HG03342 (cell line): ENCODE data around the gene REXO4.
"Not testable (repeated sequence)": the region's sequence is repeated elsewhere in the genome, so short reads cannot be mapped to it uniquely, and the experiment has no call there.

Experiments used
- ATAC-seq: cut with Tn5 transposase; IDR thresholded peaks from one replicate; pipeline ENCODE4 v1.9.1; 2021; ENCODE audit warnings: mild to moderate bottlenecking, moderate library complexity; ENCODE audit not compliant: unreplicated experiment

Gene REXO4

DNA sequence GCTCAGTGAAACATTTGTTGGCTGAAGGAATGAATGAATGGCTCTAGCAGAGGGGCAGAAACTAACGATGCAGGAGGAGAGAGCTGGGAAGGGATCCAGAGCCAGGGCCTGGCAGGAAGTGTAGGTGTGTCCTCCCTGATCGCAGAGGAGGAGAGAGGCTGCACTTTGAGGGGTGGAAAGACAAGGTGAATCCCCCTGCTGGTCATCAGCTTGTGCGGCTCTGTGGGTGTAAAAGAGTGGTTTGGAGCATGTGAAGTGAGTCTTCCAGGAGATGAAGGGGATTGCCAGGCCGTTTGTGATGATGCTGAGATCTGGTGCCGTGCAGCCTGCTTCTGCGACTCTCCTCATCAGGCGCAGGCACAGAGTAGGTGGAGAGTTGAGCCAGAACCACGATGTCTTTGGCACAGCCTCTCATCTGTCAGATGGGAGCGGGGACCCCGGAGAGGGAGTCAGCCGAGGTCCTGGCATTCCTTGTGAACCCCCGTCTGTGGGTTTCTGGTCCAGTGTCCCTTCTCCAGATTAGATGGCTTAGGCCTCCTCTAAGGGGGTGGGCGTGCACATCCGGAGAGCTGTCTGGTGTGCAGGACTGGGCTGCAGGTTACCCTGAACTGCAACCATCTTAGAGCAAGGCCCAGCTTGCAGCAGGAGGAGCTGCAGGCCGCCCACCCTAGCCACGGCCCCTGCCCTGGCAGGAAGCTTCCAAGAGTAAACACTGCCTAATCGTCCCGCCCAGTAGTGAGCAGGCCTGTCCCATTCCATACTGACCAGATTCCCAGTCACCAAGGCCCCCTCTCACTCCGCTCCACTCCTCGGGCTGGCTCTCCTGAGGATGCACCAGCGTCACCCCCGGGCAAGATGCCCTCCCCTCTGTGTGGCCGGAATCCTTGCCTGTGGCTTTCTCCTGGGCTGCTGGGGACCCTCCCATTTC, 4.1 kb upstream of the REXO4 start, which contains the start of gene ADAMTS13:
Gene ADAMTS13 (plus strand): TSS at position 753 of the 928 bp plus-strand sequence. CDS start 77 bp downstream, at position 830.
- ATAC-seq = no peak

DNA sequence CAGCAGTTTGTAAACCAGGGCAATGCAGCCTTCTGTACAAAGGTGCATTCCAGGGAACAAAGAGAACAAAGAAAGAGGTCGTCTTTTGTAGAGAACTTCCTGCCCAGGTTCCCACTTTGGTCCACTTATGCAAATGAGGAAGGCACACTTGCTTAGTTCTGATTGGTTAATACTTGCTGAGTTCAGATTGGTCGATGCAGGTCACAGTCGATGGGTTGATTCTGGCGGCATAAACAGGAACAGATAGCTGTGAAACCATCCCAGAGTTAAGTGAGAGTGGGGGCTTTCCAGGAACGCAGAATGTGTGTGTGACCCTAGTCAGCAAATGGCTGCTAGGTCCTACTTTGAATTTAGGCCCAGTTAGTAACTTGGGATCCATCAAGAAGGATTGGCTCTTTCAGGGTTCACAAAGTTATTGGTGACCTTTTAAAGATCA, 2.6 kb upstream of the REXO4 start:
- no peak for ATAC-seq

DNA sequence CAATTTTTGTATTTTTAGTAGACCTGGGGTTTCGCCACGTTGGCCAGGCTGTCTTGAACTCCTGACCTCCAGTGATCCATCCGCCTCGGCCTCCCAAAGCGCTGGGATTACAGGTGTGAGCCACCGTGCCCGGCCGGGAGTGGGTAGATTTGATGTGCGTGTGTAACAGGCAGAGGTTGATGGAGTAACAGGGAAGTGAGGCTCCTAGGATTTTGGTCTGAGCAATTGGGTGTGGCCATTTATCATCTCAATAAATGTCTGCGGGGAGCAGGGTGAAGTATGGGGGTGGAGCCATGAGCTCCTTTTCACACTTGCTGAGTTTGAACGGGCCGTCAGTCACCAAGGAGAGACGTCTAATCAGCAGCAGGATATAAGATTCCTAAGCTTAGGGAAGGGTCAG, 1.2 kb upstream of the REXO4 start:
- no peak for ATAC-seq

DNA sequence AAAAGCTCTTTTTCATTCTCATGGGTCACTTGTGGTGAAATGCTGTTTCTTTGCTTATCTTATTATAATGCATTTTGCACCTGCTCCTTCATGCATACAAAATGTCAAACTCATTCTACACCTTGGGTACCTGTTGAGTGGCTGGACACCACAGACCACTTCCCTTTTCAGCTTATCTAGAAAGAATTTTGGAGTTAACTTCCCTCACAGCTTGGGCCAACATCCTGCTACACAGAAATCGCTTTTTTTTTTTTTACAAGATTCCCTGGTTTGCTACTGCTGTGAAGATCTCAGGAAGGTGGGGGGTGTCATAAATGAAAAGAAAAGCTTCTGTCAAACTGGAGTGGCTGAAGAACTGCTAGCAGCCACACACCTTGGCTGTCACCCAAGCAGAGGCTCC, 2.6 kb downstream of the REXO4 start:
- no peak for ATAC-seq

DNA sequence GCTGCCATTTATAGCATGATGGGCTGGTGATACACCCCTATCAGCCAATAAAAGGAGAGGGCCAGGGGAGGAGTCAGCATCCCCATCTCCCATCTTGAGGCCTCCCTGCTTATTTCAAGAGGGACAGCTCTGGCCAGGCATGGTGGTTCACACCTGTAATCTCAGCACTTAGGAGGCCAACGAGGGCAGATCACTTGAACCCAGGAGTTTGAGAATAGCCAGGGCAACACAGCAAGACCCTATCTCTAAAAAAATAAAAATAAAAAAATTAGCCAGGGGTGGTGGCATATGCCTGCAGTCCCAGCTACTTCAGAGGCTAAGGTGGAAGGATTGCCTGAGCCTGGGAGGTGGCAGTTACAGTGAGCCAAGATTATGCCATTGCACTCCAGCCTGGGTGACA, 9.8 kb downstream of the REXO4 start:
- no peak for ATAC-seq

DNA sequence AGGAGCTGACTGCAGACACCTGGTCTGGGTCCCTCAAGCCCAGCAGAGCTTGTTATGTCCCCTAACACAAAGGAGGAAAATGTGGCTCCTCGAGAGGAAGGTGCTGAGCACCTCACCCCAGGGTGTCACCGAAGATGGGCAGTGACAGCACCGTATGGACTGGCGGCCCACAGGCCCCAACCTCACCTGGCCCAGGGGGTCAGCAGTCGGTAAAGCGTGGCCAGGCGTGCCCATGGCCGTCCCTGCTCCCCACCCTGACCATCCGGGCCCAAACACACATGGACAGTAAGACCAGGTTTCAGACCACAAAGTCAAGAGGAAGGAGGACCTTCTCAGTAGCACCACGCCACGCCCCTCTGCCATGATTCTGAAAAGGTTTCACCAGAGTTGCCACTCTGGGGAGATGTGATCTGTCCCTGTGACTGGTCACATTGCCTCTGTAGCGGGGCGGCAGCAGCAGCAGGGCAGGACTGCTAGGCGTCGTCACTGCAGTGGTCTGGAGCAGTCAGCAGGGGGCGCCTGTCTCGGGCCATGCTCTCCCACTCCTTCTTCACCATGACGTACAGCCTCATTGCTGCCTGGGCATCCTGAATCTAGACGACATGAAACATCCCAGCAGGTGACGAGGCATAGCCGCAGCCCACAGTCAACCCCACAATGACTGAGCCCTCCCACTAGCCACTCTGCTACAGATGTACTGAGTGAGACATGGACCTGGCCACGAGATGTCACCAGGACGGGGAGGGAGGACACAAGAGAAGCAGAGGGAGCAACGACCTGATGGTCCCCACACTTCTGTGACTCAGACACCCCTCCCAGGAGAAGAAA, 11.1 kb downstream of the REXO4 start:
- peak; percentile 68 for ATAC-seq

DNA sequence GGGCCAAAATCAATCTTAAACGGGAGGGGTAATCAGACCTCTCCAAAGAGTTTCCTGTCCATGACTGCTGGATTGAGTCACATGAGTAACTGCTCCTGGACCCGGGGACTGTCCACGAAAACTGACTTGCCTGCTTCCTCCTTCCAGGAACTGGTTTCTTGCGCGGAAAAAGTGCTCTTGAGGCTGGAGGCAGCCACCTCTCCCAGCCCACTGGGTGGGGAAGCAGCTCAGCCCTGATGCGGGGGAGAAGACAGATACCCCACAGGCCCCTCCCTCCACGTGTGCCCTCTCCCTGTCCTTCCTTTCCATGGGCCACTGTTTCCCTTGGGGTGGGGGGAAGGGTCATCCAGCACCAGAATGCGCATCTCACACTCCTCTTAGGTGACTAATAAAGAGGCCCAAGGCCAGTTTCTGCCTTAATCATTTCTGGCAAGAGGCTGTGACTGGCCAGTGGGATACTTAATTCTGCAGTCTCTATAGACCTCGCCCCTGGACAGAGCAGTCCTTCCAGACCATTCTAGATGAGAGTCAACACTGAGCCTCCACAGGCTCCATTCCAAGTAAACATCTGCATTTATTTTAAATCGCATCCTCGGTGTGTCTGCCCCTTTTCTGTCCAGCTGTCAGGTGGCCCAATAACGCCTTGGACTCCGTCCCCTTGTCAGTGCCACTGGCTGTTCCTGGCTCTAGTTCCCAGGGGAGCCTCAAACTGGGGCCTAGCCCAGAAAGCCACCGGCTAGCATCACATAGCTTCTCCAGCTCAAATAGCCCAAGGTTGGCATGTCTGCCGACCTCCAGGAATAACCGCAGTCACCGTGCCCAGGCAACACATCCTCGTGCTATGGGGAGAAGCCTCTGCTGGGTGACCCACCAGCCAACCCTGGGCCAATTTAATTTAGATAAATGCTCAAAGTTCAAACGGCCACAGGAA, 12.0 kb downstream of the REXO4 start:
- no peak for ATAC-seq

DNA sequence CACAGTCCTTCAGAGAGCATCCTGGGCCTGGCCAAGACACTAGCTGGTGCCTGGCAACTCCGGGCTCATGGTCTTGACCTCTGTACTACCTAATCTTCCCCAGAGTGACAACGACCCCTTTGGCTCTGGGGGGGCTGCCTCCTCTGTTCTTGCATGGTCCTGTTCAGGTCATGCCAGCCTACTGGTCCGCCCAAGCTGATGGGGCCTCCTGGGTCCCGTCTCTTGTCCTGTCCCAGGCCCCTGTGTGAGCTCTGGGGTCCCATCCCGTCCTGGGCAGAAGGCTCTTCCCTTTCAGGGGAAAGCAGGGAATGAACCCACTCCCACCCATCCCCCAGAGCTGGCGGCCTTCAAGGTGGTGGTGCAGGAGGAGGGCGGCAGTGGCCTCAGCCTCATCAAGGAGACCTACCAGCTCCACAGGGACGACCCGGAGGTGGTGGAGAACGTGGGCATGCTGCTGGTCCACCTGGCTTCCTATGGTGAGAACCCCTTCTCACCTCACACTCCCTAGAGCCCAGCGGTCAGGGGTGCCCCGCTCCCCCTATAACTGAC, 13.3 kb downstream of the REXO4 start:
- no peak for ATAC-seq

DNA sequence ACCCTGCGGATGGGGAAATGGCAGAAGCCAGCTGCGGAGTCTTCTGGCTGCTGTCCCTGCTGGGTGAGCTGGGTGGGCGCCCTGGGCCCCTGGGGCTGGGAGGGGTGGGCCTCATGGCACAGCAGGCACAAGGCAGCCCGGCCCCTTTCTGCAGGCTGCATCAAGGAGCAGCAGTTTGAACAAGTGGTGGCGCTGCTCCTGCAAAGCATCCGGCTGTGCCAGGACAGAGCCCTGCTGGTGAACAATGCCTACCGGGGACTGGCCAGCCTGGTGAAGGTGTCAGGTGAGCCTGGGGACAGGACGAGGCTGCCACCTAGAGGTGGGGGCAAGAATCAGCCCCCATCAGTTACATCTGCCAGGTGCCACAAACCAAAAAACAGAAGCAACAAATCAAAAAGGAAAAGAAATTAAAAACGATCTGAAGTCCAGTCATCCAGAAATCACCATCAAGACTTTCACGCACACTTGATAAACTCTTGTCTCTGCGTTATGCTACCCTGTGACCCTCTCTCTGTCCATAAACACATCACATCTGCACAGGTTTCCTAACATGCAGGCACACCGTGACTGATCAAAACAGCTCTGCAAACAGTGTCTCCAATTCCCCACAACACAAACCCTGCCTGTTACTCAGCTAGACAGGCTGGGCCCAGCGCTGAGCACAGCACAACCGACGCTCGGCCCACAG, 13.9 kb downstream of the REXO4 start:
- no peak for ATAC-seq

DNA sequence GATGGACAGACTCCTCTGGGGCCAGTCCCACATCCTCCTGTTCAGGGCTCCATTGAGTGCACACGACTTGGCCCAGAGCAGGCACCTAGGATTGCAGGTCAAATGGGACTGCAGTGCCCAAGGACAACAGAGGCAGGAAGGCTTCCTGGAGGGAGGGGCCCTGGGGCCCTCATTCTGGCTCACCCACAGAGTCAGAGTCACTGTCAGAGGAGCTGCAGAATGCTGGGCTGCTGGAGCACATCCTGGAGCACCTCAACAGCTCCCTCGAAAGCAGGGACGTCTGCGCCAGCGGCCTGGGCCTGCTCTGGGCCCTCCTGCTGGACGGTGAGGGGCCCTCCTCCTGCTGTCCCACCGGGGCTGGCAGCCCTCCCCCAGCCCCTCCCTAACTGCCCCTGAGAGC, 15.1 kb downstream of the REXO4 start:
- ATAC-seq = no peak

DNA sequence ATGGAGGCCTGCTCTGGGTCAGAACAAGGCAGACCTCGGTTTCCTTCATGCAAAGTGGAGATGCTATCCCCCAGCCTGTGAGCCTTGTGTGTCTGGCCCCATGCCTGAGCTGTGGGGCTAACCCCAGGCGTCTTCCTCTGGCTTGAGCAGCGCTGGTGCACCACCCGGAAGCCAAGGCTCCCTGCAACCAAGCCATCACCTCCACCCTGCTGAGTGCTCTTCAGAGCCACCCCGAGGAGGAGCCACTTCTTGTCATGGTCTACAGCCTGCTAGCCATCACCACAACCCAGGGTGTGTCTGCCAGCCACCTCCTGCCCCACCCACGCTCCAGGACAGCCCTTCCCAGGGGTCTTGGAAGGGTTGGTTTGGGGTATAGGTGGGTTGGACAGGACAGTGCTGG, 16.2 kb downstream of the REXO4 start:
- no peak for ATAC-seq

DNA sequence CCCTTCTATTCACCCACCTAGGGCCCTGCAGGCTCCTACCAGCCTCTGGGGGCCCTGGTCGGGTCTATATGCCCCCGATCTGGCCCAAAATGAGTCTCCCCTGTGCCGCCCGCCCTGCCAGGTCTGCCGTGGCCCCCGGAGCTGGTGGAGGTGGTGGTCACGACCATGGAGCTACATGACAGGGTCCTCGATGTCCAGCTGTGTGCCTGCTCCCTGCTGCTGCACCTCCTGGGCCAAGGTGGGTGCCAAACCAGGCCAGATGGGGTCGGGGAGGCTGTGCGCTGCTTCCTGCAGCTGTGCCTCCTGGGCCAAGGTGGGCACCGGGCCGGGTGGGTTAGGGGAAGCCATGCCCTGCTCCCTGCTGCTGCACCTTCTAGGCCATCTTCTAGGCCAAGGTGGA, 17.5 kb downstream of the REXO4 start:
- no peak for ATAC-seq

DNA sequence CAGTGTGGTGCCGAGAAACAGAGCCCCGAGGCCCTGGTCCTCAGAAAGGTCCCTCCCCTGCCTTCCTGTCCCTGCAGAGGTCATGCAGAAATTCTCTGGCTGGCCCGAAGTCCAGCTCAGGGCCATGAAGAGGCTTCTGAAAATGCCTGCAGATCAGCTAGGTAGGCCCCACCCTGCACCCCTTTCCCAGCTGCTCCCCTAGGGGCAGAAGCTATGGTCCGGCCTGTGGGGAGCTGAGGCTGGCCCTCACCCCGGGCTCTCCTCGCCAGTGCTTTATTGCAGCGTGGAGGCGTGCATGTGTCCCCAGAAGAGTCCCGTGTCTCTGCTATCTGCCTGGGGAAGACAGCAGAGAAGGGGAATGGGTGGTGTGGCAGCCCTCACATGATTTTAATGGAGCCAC, 19.9 kb downstream of the REXO4 start:
- no peak for ATAC-seq

DNA sequence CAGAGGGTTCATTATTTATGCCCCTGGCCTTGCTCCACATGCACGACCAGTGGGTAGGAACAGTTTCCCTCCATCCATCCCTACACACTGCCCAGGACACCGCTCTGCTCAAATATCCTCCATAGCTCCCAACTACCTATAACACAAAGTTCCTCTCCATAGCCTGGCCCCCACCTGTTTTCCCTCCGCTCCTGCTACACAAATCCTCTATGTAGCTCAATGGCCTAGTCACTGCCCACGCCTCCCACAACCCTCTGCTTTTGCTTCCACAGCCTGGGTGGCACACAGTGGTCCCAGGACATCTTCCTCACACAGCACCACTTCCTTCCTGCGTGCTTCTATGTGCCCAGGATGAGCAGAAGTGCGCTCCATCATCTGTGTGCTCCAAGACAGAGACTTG, 20.4 kb downstream of the REXO4 start:
- ATAC-seq = no peak

DNA sequence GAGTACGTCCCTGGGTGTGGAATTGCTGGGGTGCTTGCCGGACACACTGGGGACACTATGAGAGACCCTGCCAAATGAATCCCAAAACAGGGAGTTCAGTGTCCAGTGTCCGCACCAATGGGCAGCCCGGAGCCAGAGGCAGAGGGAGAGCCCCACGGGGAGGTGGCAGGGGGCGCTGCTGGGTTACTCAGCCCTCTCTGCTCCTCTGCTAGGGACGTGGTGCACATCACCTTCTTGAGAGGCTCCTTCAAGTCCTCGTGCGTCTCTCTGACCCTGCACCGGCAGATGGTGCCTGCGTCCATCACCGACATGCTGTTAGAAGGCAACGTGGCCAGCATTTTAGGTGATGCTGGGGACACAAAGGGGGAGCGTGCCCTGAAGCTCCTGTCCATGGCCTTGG, 20.9 kb downstream of the REXO4 start:
- ATAC-seq = no peak

DNA sequence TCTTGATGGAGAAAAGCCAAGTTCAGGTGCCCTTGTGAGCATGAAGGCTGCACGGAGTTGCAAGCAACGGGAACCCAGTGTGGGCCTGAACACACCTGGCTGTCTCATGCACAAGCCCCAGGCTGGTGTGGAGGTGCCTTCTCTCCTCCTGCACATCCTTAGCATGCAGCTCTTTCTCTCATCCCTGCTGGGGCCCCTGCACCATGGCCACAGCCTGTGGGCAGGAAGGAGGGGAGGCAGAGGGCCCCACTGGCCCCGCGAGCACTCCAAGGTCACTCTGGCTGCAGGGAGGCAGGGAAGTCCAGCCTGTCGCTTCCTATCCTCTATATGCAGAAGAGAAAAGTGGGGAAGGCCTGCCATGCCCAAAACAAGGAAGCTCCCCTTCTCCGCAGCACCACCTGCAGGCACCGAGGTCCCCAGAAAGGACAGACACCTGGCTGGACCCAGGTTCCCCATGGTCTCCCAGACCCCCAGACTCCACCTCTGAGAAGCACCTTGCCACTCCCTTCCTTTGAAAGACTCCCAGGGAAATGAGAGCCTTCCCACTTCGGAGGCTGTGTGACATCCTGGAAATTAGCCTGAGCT, 23.0 kb downstream of the REXO4 start:
- ATAC-seq = no peak

DNA sequence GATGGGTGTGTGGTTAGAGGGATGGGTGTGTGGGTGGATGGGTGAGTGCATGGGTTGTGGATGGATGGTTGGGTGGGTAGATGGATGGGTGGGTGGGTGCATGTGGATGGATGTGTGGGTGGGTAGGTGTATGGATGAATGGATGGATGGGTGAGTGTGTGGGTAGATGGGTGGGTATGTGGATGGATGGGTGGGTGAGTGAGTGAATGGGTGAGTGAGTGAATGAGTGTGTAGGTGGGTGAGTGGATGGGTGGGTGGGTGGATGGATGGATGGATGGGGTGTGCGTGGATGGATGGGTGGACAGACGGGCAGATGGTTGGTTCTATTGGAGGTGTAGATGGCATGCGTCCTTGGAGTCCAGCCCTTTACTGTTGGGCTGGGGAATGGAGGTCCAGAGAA, 24.4 kb downstream of the REXO4 start:
- no peak for ATAC-seq

DNA sequence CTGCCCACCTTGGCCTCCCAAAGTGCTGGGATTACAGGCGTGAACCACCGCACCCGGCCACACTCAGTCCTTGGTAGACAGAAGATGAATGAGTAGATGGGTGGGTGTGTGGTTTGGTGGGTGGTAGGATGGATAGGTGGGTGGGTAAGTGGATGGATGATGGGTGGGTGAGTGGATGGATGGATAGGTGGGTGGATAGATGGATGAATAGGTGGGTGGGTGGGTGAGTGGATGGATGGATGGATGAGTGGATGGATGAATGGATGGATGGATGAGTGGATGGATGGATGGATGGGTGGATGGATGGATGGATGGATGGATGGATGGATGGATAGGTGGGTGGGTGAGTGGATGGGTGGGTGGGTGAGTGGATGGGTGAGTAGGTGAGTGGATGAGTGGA, 25.5 kb downstream of the REXO4 start:
- not testable (repeated sequence) for ATAC-seq

DNA sequence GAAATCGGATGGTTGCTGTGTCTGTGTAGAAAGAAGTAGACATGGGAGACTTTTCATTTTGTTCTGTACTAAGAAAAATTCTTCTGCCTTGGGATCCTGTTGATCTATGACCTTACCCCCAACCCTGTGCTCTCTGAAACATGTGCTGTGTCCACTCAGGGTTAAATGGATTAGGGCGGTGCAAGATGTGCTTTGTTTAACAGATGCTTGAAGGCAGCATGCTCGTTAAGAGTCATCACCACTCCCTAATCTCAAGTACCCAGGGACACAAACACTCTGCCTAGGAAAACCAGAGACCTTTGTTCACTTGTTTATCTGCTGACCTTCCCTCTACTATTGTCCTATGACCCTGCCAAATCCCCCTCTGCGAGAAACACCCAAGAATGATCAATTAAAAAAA, 26.4 kb downstream of the REXO4 start:
- not testable (repeated sequence) for ATAC-seq

DNA sequence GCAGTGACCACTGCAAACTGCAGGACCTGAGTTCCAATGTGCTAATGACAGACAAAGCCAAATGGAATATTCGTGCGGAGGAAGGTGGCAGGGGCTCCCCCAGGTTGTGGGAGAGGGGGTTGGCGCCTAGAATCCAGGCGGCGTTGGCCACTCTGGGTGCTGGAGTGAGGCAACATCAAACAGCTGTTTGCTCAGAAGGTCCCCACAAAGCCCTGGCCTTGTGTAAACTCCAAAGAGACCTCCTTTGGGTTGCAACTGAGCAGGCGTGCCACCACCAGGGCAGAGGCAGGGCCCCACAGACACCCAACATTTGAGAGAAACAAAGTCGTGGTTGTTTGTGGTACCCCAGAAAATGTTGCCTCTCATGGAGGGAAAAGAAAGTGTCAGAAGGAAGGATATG, 27.1 kb downstream of the REXO4 start:
- ATAC-seq = no peak
